ENCODE measurements around the gene CENPB.
A peak's percentile ranks its signal among the peaks of the same experiment; 100 is the strongest.

CENPB gene

DNA sequence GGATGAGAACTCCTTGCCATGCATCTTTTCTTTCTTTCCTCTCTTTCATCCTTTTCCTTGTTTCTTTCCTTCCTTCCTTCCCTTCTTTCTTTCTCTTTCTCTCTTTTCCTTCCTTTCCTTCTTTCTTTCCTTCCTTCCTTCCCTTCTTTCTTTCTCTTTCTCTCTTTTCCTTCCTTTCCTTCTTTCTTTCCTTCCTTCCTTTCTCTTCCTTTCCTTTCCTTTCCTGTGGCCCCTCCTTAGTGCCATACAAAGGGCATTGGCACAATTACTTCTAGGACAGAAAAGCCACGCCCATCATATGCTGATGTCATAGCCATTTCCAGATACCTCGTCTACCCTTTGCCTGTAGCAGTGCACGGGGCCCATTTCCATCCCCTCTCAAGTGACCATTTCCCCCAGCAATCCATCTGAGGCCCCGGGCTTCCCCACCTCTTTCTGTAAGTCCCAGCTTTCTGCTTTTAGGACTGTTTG lies 2.2 kb upstream of the CENPB start:
- no peak for DNase-seq (ENCODE audit: low spot score)

DNA sequence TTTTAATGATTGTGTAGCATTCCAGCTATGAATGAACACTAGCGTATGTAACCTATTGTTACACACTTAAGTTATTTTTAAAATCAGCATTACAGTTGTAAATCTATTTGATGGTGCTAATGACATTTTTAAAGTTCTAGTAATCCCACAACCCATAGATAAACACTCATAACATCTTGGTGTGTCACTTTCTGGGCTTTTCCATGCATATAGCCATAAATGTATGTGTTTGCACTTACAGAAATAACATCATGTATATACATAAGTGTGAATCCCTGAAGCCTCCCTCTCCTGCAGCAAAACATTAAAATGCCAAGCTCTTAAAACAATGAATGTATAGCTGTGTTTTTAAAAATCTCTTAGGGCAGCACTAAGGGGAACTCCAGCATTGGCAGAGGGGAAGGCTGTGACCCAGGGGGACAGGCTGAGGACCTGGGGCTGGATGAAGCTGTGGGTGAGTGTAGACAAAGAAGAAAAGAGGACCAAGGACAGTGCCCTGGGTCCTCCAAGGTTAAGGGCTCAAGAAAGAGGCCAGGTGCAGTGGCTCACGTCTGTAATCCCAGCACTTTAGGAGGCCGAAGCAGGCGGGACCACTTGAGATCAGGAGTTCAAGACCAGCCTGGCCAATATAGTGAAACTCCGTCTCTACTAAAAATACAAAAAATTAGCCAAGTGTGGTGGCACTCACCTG lies 929 bp upstream of the CENPB start:
- no peak for DNase-seq (ENCODE audit: low spot score)

DNA sequence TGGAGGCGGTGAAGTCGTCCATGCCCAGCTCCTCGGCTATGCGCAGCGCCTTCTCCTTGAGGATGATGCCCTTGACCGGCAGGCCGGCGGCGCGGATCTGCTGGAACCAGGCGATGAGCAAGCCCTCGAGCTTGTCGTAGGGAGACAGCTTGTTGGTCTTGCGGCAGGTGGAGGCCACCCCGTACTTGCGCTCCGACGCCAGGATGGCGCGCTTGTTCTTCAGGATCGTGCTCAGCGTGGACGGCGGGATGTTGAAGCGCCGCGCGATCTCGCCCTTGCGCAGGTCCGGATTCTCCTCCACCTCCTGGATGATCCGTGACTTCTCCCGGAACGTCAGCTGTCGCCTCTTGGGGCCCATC lies 435 bp downstream of the CENPB start:
- DNase-seq (ENCODE audit: low spot score): peak; percentile 93

DNA sequence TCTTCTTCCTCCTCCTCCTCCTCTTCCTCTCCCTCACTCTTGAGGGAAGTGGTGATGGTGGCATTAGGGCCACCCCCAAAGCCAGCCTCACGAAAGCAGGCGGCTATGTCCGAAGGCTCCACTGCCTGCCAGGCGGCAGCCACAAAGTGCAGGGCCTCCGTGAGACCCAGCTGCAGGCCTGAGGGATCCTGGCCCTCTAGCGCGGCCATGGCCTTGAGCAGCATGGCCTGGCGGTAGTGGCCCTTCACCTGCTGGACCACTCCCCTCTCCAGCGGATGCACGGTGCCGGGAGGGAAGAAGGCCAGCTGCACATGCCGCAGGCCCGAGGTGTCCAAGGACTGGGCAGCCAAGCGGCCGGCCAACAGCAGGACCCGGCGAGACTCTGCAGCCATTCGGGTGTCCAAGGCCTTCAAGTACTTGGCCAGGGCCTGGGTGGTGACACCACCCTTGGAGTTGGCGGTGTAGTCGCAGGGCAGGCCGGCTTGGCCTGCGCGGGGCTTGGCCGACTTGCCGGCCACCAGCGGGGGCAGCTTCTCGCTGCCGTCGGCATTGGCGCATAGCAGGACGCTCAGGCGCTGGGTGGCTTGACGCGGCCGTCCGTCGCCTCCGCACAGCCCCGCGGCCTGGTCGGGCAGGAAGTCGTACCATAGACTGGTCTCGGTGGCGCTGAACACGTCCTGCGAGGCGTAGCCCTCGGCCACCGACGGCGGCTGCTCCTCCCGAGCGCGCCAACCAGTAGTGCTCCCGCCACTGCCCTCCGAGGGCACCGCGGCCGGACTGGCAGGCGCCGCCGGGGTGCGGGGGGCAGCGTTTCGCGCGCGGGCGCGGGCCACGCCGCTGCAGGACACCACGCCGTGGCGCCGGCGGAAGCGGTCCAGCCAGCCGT lies 1.1 kb downstream of the CENPB start:
- DNase-seq (ENCODE audit: low spot score): no peak

DNA sequence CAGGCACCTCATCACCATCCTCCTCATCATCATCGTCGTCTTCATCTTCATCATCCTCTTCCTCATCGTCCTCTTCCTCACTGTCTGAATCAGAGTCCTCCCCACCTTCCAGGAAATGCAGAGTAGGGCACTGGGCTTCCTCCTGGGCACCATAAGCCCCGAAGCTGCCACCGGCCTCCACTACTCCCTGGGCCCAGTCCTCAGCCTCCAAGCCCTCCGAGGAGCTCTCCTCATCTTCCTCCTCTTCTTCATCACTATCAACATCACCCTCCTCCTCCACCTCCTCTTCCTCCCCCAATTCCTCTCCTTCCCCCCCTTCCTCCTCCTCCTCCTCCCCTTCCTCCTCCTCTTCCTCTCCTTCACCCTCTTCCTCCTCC lies 1.7 kb downstream of the CENPB start:
- no peak for DNase-seq (ENCODE audit: low spot score)

DNA sequence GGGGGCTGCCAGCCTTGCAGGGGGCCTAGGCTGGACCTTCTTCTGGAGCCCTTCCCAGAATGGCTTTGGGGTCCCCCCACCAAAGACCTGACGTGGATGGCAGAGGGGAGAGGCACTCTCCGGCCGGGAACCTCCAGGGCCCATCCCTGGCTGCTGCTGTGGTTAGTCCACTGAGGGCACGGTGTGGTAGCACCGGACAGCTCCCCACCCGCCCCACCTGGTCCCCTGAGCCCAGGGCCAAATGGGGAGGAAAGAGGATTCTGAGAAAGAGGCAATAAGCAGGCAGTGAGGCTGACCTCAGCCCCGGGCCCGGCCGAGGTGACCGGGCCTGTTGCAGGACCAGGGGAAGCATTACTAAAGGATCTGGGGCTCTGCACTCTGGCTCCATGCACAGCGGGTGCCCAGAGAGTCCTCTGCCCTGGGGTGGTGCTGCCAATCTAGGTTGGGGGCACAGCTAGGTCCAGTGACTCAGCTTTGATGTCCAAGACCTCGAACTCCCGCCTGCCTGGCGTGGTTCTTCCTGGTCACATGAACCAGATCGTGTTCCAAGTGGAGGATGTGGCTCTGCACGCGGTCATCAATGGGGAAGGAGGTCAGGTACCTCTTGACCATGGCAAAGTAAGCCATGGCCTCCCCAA lies 2.2 kb downstream of the CENPB start:
- no peak for DNase-seq (ENCODE audit: low spot score)

DNA sequence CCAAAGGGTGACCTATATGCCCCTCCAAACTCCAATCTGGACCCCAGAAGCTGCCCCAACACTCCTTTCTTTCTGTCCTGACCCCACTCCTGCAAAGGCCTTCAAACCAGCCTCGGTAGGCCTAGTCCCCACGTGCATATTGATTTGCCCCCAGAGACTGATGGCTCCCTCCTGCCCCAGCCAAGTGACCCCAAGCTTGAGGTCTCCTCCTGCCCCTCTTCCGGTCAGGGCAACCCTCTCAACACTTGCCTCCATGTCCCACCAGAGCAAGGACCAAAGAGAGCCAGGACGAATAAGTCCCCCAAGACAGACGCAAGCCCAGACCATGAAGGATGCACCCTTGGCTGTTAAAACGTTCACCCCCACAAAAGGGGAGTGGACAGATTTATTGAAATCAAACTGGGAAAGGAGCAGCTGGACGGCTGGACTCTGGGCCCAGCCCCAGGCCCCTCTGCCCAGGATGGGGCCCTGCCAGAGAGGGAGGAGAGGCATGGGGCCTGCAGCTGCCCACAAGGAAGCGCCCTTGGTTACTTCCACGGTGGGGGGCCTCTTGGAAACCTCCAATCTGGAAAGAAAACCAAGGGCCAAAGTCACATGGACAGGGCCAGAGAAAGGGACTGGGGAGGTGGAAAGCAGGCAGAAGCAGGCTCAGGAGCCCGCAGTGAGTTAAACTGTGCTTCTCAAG lies 2.9 kb downstream of the CENPB start:
- DNase-seq (ENCODE audit: low spot score): no peak

DNA sequence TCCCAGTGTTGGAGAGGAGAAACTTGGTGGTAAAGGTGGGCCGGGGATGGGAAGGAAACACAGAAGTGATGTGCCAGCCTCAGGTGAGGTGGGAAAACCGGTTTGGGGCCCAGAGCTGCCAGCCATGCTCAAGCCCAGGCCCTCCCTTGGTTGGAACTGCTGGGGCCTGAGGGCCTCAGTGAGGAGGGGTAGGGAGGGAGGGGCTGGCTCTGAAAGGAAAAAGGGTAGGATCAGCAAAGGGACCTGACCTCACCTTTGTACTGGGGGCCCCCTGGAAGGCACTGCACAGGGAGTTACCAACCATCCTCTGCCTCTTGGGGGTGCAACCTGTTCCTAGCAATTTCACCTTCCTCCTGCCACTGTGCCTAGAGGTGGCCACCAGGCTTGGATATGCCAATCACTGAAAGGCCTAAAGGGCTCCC lies 3.5 kb downstream of the CENPB start:
- no peak for DNase-seq (ENCODE audit: low spot score)

DNA sequence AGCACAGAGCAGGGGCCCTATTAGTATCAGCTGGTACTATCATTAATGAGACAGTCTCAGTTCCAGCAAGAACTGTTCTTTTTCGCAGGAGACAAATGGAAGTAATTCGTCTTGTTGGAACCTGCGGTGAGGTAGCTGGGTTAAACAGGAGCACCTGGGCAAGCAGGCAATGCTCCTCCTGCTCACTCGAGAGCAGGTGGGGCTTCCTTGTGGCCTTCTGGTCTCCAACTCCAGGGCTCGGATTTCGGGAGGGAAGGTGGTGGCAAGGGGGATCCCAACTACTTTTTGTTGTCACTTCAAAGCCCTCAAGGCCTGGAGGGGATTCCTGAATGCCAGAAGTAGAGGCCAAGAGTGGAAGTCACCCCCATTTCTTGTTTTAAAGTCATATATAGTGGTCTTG lies 3.9 kb downstream of the CENPB start:
- DNase-seq (ENCODE audit: low spot score): no peak

DNA sequence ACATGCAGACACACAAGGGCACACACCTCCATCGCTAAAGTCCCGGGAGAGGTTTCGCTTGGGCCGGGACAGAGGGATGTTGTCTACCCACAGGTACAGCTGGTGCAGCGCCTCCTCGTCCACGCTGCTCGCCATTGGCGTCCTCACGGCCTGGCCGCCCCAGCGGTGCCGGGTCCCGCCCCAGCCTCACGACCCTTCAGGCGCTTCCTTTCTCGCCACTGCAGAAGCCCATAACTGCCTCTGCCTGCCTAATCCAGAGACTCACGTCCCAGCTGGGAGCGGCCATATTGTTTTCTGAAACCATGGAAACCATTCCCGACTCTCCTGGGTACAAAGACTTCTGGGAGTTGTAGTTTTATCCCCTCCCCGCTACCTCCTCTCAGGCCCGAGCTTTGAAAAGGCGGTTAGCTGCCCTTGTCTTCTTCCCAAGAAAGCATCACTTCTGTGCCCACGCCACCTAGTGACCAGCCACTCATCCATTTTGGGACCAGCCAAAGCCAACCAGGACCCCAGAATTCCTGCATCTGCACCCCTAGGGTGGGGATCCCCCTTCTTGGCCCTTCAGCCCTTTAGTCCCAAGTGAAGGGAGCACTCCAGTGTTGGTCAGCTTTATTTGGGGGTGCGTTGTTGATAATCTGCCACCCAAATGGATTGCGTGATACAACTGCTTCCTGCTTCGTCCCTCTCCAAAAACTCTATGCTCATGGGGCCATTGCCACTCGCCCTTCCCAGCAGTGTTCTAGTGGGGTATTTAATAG lies 5.2 kb downstream of the CENPB start, which contains the start of gene SPEF1:
TSS of gene SPEF1 (minus strand) at position 296 of the 758 bp plus-strand sequence. CDS start at position 135, 161 bp downstream.
- peak; percentile 100 for DNase-seq (ENCODE audit: low spot score)

DNA sequence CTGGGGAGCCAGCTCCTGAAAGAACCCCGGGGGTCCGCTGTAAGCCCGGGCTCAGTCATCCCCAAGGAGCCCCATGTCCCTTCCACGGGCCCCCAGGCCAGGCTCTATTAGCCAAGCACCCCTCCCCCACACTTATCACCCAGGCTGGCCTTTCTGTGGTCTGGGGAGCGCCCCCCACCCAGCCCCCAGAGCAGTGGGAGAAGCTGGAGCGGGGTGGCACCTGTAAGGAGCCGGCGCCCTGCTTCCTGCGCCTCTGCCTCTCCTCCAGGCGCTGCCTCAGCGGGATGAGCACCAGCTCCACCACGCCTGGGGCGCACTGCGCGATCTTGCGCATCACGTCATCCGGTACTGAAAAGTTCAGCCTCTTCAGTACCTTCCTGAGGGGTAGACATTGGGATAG lies 7.6 kb downstream of the CENPB start:
- DNase-seq (ENCODE audit: low spot score): no peak

DNA sequence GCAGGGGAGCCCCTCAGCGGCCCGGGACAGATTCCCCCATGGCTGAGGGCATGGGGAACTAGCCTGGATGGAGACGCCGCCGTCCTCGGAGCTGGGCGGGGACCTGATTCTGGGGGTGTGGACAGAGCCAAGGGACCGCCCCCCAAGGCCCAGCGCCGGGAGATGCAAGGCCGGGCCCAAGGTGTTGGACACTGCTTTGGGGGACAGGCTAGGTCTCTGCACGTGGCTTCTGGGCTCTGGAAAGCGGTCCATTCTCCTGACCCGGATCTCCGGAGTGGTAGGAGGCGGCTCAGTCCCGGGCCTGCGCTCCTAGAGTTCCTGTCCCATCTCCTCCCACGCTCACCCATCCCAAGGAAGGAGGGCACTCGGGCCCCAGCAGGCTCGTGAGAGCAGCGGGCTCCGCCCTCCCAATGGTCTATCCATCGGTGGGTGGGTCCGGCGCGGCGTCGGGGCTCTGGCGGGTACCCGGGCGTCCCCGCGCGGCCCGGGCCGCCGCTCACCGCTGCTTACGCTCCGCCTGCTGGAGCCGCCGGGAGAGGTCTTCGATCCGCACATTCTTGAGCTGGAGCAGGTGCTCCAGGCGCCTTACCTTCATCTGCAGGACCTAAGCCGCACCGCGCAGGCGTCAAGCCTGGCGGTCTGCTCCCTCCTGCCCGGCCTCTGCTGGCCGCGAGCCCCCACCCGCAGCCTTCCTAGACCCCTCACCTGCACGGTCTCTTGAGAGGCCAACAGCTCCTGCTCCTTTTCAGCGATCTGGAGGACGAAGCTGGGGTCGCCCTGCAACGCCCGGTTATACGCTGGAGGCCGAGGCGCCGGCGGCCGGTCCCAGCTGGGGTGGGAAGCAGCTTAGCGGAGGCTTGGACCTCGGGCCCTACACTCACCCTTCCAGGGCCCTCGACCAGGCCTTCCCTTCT lies 8.6 kb downstream of the CENPB start:
- DNase-seq (ENCODE audit: low spot score): peak; percentile 79

DNA sequence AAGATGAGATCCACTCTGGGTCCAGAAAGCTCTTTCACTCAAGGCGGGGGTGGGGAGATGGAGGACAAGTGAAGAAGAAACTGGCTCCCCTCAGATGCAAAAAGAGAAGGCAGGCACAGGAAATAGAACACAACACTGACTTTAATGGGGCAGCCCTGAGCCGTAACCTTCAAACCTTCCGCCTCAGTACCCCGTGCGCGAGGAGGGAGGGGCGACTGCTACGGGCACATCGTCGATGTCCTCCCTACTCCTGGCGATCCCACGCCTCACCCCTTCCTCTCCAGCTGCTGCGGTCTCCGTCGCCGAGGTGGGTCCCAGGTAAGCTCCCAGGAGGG lies 9.2 kb downstream of the CENPB start:
- no peak for DNase-seq (ENCODE audit: low spot score)

DNA sequence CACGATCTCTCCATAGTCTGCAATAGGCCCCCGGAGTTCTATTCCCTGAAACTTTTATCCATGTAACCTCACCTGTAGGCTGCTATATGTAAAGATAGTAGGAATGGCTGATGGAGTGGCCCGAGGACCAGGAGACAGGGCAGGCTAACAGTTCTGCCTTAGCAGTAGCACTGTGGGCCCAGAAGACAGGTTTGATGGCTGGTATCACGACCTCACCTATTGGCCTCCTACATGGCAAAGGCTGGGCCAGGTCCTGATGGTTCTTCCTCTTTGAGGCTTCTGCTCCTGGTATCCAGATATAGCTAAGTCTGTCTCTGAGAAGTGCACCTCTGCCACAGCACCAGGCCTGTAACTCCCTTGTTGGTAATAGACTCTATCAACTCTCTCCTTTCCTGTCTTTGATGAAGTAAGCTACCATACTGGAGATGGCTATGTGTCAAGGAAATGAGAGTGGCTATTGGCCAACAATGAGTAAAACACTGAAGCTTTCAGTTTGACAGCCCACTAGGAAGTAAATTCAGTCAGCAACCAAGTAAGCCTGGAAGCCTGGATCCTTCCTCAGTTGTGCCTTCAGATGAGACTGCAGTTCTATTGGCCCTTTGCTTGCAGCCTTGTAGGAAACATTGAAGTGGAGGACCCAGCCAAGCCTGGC lies 11.0 kb downstream of the CENPB start:
- no peak for DNase-seq (ENCODE audit: low spot score)

DNA sequence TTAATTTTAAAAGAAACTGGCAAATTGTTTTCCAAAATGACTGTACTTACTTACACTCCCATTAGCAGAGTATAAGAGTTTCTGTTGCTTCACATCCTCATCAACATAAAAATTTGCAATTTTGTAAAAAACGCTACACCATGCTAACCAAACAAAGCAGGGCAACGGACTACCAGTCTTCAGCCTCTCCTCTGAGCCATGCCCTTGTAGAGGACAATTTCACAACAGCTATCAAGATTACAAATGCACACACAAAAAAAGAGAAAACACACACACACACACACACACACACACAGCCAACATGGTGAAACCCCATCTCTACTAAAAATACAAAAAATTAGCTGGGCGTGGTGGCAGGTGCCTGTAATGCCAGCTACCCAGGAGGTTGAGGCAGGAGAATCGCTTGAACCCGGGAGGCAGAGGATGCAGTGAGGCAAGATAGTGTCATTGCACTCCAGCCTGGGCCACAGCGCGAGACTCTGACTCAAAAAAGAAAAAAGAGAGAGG lies 14.9 kb downstream of the CENPB start:
- no peak for DNase-seq (ENCODE audit: low spot score)

DNA sequence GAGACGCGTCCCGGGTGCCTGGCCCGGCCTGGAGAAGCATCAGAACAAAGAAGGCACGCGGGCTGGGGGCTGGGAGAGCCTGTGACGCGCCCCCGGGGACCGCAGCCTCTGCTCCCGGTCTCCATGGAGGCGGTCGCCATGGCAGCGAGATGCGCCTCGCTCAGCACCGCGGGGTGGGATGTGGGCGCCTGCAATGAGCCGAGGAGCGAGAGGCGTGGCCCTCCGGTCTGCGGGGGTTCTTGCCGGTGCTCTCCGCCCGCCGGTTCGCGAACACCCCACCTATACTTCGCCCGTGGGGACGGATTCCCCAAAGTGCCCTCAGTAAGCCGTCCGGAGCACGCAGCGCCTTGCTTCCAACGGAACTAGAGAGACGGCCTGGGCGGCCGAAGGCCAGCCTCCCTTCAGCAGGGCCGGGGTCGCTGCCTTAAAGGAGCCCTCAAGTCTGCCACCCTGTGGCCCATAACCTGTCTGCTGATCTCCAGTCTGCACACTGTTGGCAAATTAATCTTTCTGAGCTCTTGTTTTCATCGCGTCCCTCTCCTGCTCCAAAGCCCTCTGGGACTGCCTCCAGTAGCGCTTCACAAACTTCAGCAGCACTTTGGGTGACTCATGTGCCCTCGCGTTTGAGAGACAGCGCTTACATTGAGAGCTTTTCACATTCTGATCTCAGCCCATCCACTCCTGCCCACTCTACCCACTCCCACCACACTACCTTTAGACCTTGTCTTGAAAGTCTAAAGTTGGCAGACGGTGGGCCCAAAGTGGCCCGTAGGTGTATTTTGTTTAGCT lies 18.0 kb downstream of the CENPB start:
- DNase-seq (ENCODE audit: low spot score): peak; percentile 89

DNA sequence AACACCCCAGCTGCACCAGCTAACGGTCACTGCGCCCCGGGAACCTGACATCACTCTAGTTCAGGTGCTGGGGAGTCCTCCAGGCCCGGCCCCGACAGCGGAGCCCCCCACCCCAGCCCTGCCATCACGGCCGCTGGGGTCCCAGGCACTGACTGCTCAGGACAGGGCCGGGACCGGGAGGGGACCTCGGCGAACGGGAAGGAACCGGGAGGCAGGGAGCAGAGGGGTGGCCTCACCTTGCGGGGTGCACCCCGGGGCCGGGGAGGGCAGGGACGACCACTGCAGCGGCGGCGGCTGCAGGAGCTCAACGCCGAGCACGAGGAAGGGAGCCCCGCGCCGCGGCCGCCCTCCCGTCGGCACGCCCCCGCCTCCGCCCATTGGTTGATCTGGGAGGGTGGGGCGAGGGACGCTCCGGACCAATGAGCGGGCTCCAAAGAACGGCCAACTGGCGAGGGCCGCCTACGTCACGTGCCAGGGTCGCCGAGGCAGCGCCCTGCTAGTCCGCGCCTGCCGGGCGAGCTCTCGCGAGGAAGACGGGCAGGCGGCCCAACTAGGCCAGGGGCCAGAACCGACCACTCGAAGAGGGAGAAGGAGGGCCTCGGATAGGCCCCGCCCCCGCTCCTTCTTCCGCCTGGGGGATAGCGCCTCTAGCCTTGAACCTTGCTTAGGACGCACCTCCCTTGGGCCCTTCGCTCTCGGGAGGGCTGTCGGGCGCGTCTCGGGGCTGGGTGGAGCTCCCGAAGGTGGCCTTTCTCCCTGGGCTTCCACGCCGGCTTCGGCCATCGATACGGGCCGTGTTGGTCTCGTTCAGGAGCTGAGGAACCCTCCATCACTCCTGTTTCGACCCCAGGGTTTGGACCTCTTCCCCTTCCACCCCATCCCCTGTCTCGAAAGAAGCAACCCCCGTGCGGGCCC lies 18.9 kb downstream of the CENPB start, which contains the start of gene ADISSP:
TSS of gene ADISSP (minus strand) at position 327 of the 915 bp plus-strand sequence. CDS start 7,653 bp downstream, outside the sequence.
- peak; percentile 100 for DNase-seq (ENCODE audit: low spot score)

DNA sequence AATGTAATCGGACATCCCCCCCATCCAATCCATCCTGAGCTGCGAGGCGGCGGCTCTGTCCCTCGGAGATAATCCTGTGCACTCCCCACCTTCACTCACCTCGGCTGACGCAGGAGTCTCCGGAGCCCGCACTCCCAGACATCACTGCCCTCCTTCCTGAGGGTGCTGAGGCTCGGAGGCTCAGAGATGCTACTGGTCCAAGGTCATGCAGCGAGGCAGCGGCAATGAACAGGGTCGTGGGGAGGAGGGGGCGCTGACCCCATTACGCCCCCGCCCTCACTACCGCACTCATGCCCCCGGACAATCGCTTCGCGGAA lies 19.5 kb downstream of the CENPB start:
- no peak for DNase-seq (ENCODE audit: low spot score)

All from HuH-7.5 (cell line).